Heart right ventricle (tissue), 16 donors: ENCODE data around the gene TRAK1. TPM values are rescaled to one million over a fixed set of nuclear protein-coding genes. Genes with fewer than 3 reads are reported as not detected.

Experiments used
- ATAC-seq, 8 donors: fragments of 200-7000 bp; cut with Tn5 transposase; one replicate each; pipeline ENCODE4 v1.9.1; 2020; ENCODE audit warnings: mild to moderate bottlenecking in 8 of 8, moderate library complexity in 8 of 8, moderate number of reproducible peaks in 1 of 8
- DNase-seq, 2 donors: peaks; one replicate each; pipeline ENCODE4 v3.0.0-alpha.2; 2020
- H3K27ac ChIP-seq, 10 donors: fragments of 200-600 bp; sonication (generic) in 2 of 10; one replicate each; pipeline versions ENCODE4 v1.5.0 to v1.8.0; 2020 to 2022; ENCODE audit warnings: mild to moderate bottlenecking in 3 of 10
- H3K27me3 ChIP-seq, 7 donors: fragments of 200-600 bp; one replicate each; pipeline ENCODE4 v1.8.0; 2021 to 2022; ENCODE audit warnings: mild to moderate bottlenecking in 2 of 7
- H3K36me3 ChIP-seq, 9 donors: fragments of 200-600 bp; sonication (generic) in 1 of 9; one replicate each; pipeline versions ENCODE4 v1.5.0 to v1.8.0; 2020 to 2022; ENCODE audit warnings: mild to moderate bottlenecking in 2 of 9
- H3K4me1 ChIP-seq, 9 donors: fragments of 200-600 bp; sonication (generic) in 1 of 9; one replicate each; pipeline versions ENCODE4 v1.5.0 to v1.8.0; 2020 to 2022; ENCODE audit warnings: mild to moderate bottlenecking in 4 of 9
- H3K4me3 ChIP-seq, 10 donors: fragments of 200-600 bp; sonication (generic) in 2 of 10; one replicate each; pipeline versions ENCODE4 v1.5.0 to v1.8.0; 2020 to 2022; ENCODE audit warnings: mild to moderate bottlenecking in 7 of 10, moderate library complexity in 2 of 10
- H3K9me3 ChIP-seq, 11 donors: fragments of 200-600 bp in 10 of 11; sonication (generic) in 2 of 11; one replicate each; pipeline versions ENCODE4 v1.5.0 to v1.8.0; 2013 to 2022; ENCODE audit warnings: mild to moderate bottlenecking in 2 of 11, control low read depth in 1 of 11, moderate library complexity in 1 of 11
- CTCF ChIP-seq, 9 donors: fragments of 200-600 bp; sonication (generic) in 2 of 9; IDR thresholded peaks; one replicate each; pipeline versions ENCODE4 v1.5.0 to v1.8.0; 2021 to 2022; ENCODE audit warnings: antibody characterized with exemption in 9 of 9, mild to moderate bottlenecking in 5 of 9, moderate library complexity in 1 of 9
- WGBS, 2 donors: extraction: QIAGEN DNeasy Blood & Tissue Kit; methylation state at CpG; one replicate each; pipeline ENCODE4 v1.1.7; 2013; ENCODE audit warnings: inconsistent platforms in 1 of 2; 5-methylcytosine and 5-hydroxymethylcytosine counted together
- intact Hi-C, 10 donors: fragments of 100-400 bp; cut with DNase I; formaldehyde crosslinking; loops; one replicate each; pipeline versions ENCODE4 v1.11.1 to v1.14.2; 2022
- polyA plus RNA-seq, 2 donors: library from polyadenylated mRNA; stranded (reverse); fragments of 200-250 nt; gene quantifications; one replicate each; pipeline ENCODE4 v1.2.3, GENCODE V29; 2013
- total RNA-seq, 10 donors: library from RNA; stranded (reverse); fragmentation: NEBNext Ultra II Directional in 3 of 10; extraction: Animal tissue kit (Norgen Biotek cat#: 25700) in 3 of 10; gene quantifications; one replicate each; pipeline versions ENCODE4 v1.2.1 to v1.2.4, GENCODE V29; 2021 to 2023
- donor health status: Arrhythmogenic right ventricular cardiomyopathy.
- donor health status: ischemic (EF 13 %, LVEDD 7.1; RV severe dilation, severe dysfunction).
- donor health status: healthy with polysubstance abuse.
- donor health status: DM: no; HTN: yes; CAD: no.
- donor health status: DM: no; HTN: no; CAD: no.
- donor health status: ischemic (EF 25% LVEDD 6.9; RV normal size, moderate dysfunction).
- donor health status: ischemic (EF 25% LVEDD 5.7; RV mildly dilated, moderate dysfunction).
- donor health status: healthy.
- donor health status: DM: yes; HTN: yes; CAD: no.
- donor health status: Ischemic cardiomyopathy.
- donor health status: ischemic (EF 35%, LVEDD 5.7; RV mildly dilated, moderate dysfunction).
- donor health status: nonischemic (EF 11% LVEDD 7.7; RV severe dilation, severe dysfunction).
- donor health status: DM: yes; HTN: yes; CAD: no.
- donor health status: PGD.
- donor health status: ischemic (EF 29% LVEDD 5.4; RV normal size, mild dysfunction).
- donor health status: nonischemic (EF 23%, LVEDD 6.1; RV moderate dilation, normal function).

The TRAK1 gene
- total and polyA plus RNA-seq, 12 donors = 35.5 to 423 (median 303) TPM

- H3K36me3 ChIP-seq = no peaks in the 10 kb centered on the region
- no peaks in the 10 kb centered on the region for H3K9me3 ChIP-seq
- no peak for TF ChIP-seq CTCF (IDR thresholded peaks at IDR 0.05)
- peak overlapping the region in 8 of 10 donors; percentile 15 to 95 (median 51) for H3K27ac ChIP-seq
- DNase-seq (no peak), ATAC-seq (no peak)
- intact Hi-C loops = loop anchor here in 1 of 10 donors (1.0 kb wide), 1 partner anchor 12 kb away; no protein-coding TSS in a partner anchor
- WGBS, 2 donors = 44 to 64% methylated on average over 2 of the region's 2 CpGs
- H3K4me3 ChIP-seq = no peak overlapping the region
- no peaks in the 10 kb centered on the region for H3K27me3 ChIP-seq
- H3K4me1 ChIP-seq = peaks cover 21 to 97% (median 69%) of the 10 kb centered on the region in 9 donors
Observed at GRCh38 chr3:42056840-42057239, 34.3 kb upstream of the TRAK1 start.

GRCh38 chr3:42057561-42058211 is 33.5 kb upstream of the TRAK1 start:
- DNase-seq (no peak), ATAC-seq (no peak)
- no peaks in the 10 kb centered on the region for H3K9me3 ChIP-seq
- peaks cover 13 to 97% (median 69%) of the 10 kb centered on the region in 9 donors for H3K4me1 ChIP-seq
- no peaks in the 10 kb centered on the region for H3K27me3 ChIP-seq
- no peak for TF ChIP-seq CTCF (IDR thresholded peaks at IDR 0.05)
- peak overlapping the region in 8 of 10 donors; percentile 19 to 95 (median 51) for H3K27ac ChIP-seq
- no peaks in the 10 kb centered on the region for H3K36me3 ChIP-seq
- WGBS, 2 donors = 68 to 75% methylated on average over 7 of the region's 7 CpGs
- H3K4me3 ChIP-seq = no peak overlapping the region
- intact Hi-C loops = no loop called here

- Histone ChIP-seq H3K9me3 (no peaks in the 10 kb centered on the region), H3K27me3 (no peaks in the 10 kb centered on the region), H3K4me3 (peak overlapping the region in 2 of 10 donors; percentile 0 to 35), H3K27ac (peak overlapping the region; percentile 59 to 95 (median 90)), H3K4me1 (peaks cover 12 to 100% (median 84%) of the 10 kb centered on the region in 9 donors), H3K36me3 (no peaks in the 10 kb centered on the region)
- DNase-seq (peak; percentile 31 to 58), ATAC-seq (peak; percentile 18 to 81 (median 48))
- WGBS, 2 donors = 6 to 14% methylated on average over 7 of the region's 7 CpGs
- no peak for TF ChIP-seq CTCF (IDR thresholded peaks at IDR 0.05)
- intact Hi-C loops = loop anchor here in 6 of 10 donors (5.0 kb wide), 5 partner anchors 34 to 49 kb away; no protein-coding TSS in a partner anchor
Observed at GRCh38 chr3:42061025-42061712, 30.0 kb upstream of the TRAK1 start.

GRCh38 chr3:42061713-42062380 is 29.3 kb upstream of the TRAK1 start:
- Histone ChIP-seq H3K36me3 (no peaks in the 10 kb centered on the region), H3K4me3 (peak overlapping the region in 4 of 10 donors; percentile 0 to 35 (median 20)), H3K4me1 (peaks cover 19 to 100% (median 90%) of the 10 kb centered on the region in 9 donors), H3K27me3 (no peaks in the 10 kb centered on the region), H3K9me3 (no peaks in the 10 kb centered on the region), H3K27ac (peak overlapping the region; percentile 59 to 95 (median 90))
- ATAC-seq (peak; percentile 88 to 94 (median 91)), DNase-seq (peak; percentile 74 to 93)
- intact Hi-C loops = loop anchor here in 8 of 10 donors (2.0 to 5.0 kb wide), 6 partner anchors 35 to 50 kb away; no protein-coding TSS in a partner anchor
- 7 to 8% methylated on average over 6 of the region's 6 CpGs for WGBS, 2 donors
- TF ChIP-seq CTCF (IDR thresholded peaks at IDR 0.05) = no peak
